OCI-M2 (cell line): ENCODE measurements around the gene PPOX.

ENCODE experiments used
- DNase-seq: peaks from one replicate; lab custom pipeline; 2025; ENCODE audit not compliant: unreplicated experiment; lab: John Stamatoyannopoulos, UW

The PPOX gene

GRCh38 chr1:161165742-161166668 is at the start of gene PPOX:
TSS of gene PPOX (plus strand) at chr1:161166426. CDS start at chr1:161166848, 422 bp downstream.
- peak; percentile 77 for DNase-seq

- DNase-seq, result peak; percentile 35
Measured at GRCh38 chr1:161117759-161118581, 48.3 kb upstream of the PPOX start, which contains the start of the genes NIT1 and PFDN2. TSS of gene NIT1 (plus strand) at chr1:161118105. CDS start at chr1:161118177, 72 bp downstream. TSS of gene PFDN2 (minus strand) at chr1:161118037. CDS start at chr1:161118026, 11 bp downstream.

GRCh38 chr1:161119092-161119903 is 46.9 kb upstream of the PPOX start:
- DNase-seq, result no peak

- no peak for DNase-seq
Measured at GRCh38 chr1:161121042-161121650, 45.1 kb upstream of the PPOX start.

GRCh38 chr1:161121834-161122233 is 44.4 kb upstream of the PPOX start:
- no peak for DNase-seq

- DNase-seq, result no peak
Measured at GRCh38 chr1:161122967-161123366, 43.3 kb upstream of the PPOX start.

GRCh38 chr1:161127649-161128048 is 38.6 kb upstream of the PPOX start:
- no peak for DNase-seq

- no peak for DNase-seq
Measured at GRCh38 chr1:161128591-161129420, 37.4 kb upstream of the PPOX start.

- DNase-seq, result no peak
Measured at GRCh38 chr1:161130266-161130665, 36.0 kb upstream of the PPOX start.

GRCh38 chr1:161131523-161132409 is 34.5 kb upstream of the PPOX start:
- no peak for DNase-seq

- DNase-seq, result peak; percentile 82
Measured at GRCh38 chr1:161132410-161133219, 33.6 kb upstream of the PPOX start, which contains the start of gene DEDD. TSS of gene DEDD (minus strand) at chr1:161132667. CDS start at chr1:161124462, 8,205 bp downstream.

- no peak for DNase-seq
Measured at GRCh38 chr1:161133220-161133740, 32.9 kb upstream of the PPOX start.

- no peak for DNase-seq
Measured at GRCh38 chr1:161137881-161138280, 28.3 kb upstream of the PPOX start.

GRCh38 chr1:161138431-161138830 is 27.8 kb upstream of the PPOX start:
- no peak for DNase-seq

GRCh38 chr1:161139766-161140165 is 26.5 kb upstream of the PPOX start:
- peak; percentile 4 for DNase-seq

- no peak for DNase-seq
Measured at GRCh38 chr1:161140755-161141400, 25.3 kb upstream of the PPOX start.

GRCh38 chr1:161145832-161146231 is 20.4 kb upstream of the PPOX start:
- DNase-seq, result no peak
